K562 treated with DMSO at 1 percent for 24 hours (cell line): ENCODE data around the gene RBM26. TPM values are rescaled to one million over a fixed set of nuclear protein-coding genes. Genes with fewer than 3 reads are reported as not detected.

Source experiments
- total RNA-seq: library from RNA; unstranded; fragments of 300-600 nt; gene quantifications from 2 replicates; pipeline ENCODE4 v1.2.3, GENCODE V29; 2022; ENCODE audit warnings: low read depth; ENCODE audit not compliant: insufficient read depth

Gene RBM26
- 5.7 and 6.8 TPM in 2 replicates for total RNA-seq

DNA sequence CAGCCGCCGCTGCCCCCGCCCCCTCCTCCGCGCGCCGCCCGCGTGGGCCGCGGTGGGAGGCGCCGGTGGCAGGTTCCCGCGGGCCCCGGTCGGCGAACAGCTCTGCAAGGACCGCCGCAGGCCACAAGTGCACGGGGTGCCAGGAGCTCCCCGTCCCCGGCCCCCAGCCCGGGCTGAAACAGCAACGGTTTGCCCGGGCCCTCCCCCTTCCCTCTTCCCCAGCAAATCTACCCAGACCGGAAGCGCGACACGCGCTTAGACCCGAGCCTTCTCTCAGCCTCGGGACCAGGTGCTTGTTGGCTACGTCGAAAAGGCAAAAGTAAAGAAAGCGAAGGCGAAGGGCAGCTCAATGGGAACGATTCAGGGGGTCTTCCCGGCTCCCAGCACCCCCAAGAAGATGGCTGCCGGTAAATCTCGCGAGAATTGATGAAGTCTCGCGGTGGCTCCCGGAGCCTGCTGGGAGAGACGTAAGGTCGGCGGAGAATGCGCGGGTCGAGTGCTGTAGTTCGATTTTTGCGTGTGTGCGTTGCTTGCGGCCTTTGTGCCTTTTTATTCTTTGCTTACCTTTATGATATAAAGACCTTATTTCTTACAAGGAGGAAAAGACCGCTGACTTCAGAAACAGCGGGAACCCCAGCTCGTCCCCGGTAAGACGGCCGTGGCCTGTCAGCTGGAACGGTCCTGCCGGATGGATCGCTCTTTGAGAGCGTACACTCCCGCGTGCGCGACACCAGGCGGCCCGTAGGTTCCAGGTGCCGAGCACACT lies at the start of gene RBM26:
Gene RBM26, minus strand, starts transcription at position 425 of the 766 bp plus-strand sequence. CDS start 481 bp downstream, outside the sequence.

Other genes with a start within 250 kb of the RBM26 start
- gene NDFIP2, start 74.9 kb upstream of the RBM26 start, total RNA-seq: 23.4 and 24.6 TPM in 2 replicates